HG03060 (cell line): Measurements from ENCODE around the gene PYY.

Source experiments
- ATAC-seq: cut with Tn5 transposase; IDR thresholded peaks from one replicate; pipeline ENCODE4 v1.9.1; 2021; ENCODE audit warnings: low read depth, moderate number of reproducible peaks; ENCODE audit not compliant: unreplicated experiment

Gene PYY

GRCh38 chr17:43917348-43918025 lies 36.3 kb downstream of the PYY start:
- ATAC-seq: no peak

GRCh38 chr17:43917016-43917347 lies 36.8 kb downstream of the PYY start:
- ATAC-seq: no peak

- ATAC-seq: no peak
These were observed 37.4 kb downstream of the PYY start for GRCh38 chr17:43916385-43916784.

GRCh38 chr17:43915559-43915958 lies 38.2 kb downstream of the PYY start:
- ATAC-seq: no peak

- ATAC-seq: no peak
These were observed 39.3 kb downstream of the PYY start for GRCh38 chr17:43914451-43914850.

- no peak for ATAC-seq
These were observed 40.2 kb downstream of the PYY start for GRCh38 chr17:43913584-43913983.

- ATAC-seq: no peak
These were observed 41.0 kb downstream of the PYY start for GRCh38 chr17:43912635-43913304.

- no peak for ATAC-seq
These were observed 41.8 kb downstream of the PYY start for GRCh38 chr17:43911904-43912303.

GRCh38 chr17:43909537-43910231 lies 44.1 kb downstream of the PYY start:
- no peak for ATAC-seq

- ATAC-seq: no peak
These were observed 45.6 kb downstream of the PYY start for GRCh38 chr17:43907998-43908721.

GRCh38 chr17:43907425-43907981 lies 46.2 kb downstream of the PYY start, which contains the start of gene MPP2:
MPP2 (minus strand) TSS chr17:43907536; CDS start chr17:43904460, 3,076 bp downstream.
- ATAC-seq: no peak

GRCh38 chr17:43906951-43907424 lies 46.8 kb downstream of the PYY start:
- no peak for ATAC-seq

- no peak for ATAC-seq
These were observed 47.5 kb downstream of the PYY start for GRCh38 chr17:43905985-43906852.

- no peak for ATAC-seq
These were observed 48.2 kb downstream of the PYY start for GRCh38 chr17:43905400-43905984.
